Mesenchymal stem cell (in vitro differentiated cells and primary cell): ENCODE results near the gene SULT6B1.
A peak's percentile ranks its signal among the peaks of the same experiment; 100 is the strongest.

Experiments
- DNase-seq: peaks from one replicate; pipeline ENCODE4 v3.0.0-alpha.2; 2013
- H2AFZ ChIP-seq: one replicate; pipeline ENCODE4 v1.6.1; 2013; ENCODE audit warnings: low read depth, mild to moderate bottlenecking, control low read depth, inconsistent platforms, low read length, moderate library complexity
- H2AK5ac ChIP-seq: 2 replicates; pipeline ENCODE4 v1.6.1; 2013; ENCODE audit warnings: low read length, moderate library complexity, mild to moderate bottlenecking, inconsistent platforms; ENCODE audit not compliant: severe bottlenecking
- H2BK120ac ChIP-seq: one replicate; pipeline ENCODE4 v1.6.1; 2013; ENCODE audit warnings: low read depth, mild to moderate bottlenecking, inconsistent platforms, low read length, moderate library complexity
- H2BK12ac ChIP-seq, 2 experiments: one replicate each; pipeline ENCODE4 v1.6.1; 2013; ENCODE audit warnings: inconsistent platforms in 2 of 2, low read length in 2 of 2, mild to moderate bottlenecking in 2 of 2, moderate library complexity in 2 of 2, control low read depth in 1 of 2
- H2BK15ac ChIP-seq: one replicate; pipeline ENCODE4 v1.6.1; 2013; ENCODE audit warnings: mild to moderate bottlenecking, low read depth, inconsistent platforms; ENCODE audit not compliant: poor library complexity, severe bottlenecking
- H2BK5ac ChIP-seq: 2 replicates; pipeline ENCODE4 v1.6.1; 2013; ENCODE audit warnings: low read depth, mild to moderate bottlenecking, low read length, control low read depth, inconsistent platforms; ENCODE audit not compliant: poor library complexity, severe bottlenecking
- H3K14ac ChIP-seq, 2 experiments: one replicate each; pipeline ENCODE4 v1.6.1; 2013; ENCODE audit warnings: inconsistent platforms in 2 of 2, low read length in 2 of 2, control low read depth in 1 of 2, mild to moderate bottlenecking in 1 of 2, moderate library complexity in 1 of 2
- H3K18ac ChIP-seq, 2 experiments: one replicate each; pipeline ENCODE4 v1.6.1; 2013; ENCODE audit warnings: inconsistent platforms in 2 of 2, low read length in 2 of 2, control low read depth in 1 of 2, low read depth in 1 of 2, mild to moderate bottlenecking in 1 of 2
- H3K23ac ChIP-seq, 2 experiments: one replicate each; pipeline ENCODE4 v1.6.1; 2013; ENCODE audit warnings: inconsistent platforms in 2 of 2, low read length in 2 of 2, mild to moderate bottlenecking in 2 of 2, moderate library complexity in 2 of 2, control low read depth in 1 of 2
- H3K27ac ChIP-seq: 2 replicates; pipeline ENCODE4 v1.5.1; 2013; ENCODE audit warnings: mild to moderate bottlenecking, moderate library complexity, low read length, control low read depth, inconsistent platforms; ENCODE audit not compliant: poor library complexity, severe bottlenecking
- H3K27me3 ChIP-seq, 2 experiments: 2 replicates each; pipeline versions ENCODE4 v1.6.1 to v1.7.0; 2013; ENCODE audit warnings: low read length in 2 of 2, mild to moderate bottlenecking in 2 of 2, moderate library complexity in 2 of 2, control low read depth in 1 of 2, inconsistent platforms in 1 of 2; ENCODE audit not compliant: control insufficient read depth in 1 of 2, insufficient read depth in 1 of 2
- H3K36me3 ChIP-seq, 2 experiments: 2 replicates each; pipeline versions ENCODE4 v1.6.1 to v1.7.0; 2013; ENCODE audit warnings: low read length in 2 of 2, control low read depth in 1 of 2, inconsistent platforms in 1 of 2, low read depth in 1 of 2, mild to moderate bottlenecking in 1 of 2; ENCODE audit not compliant: insufficient read depth in 2 of 2, control insufficient read depth in 1 of 2
- H3K4ac ChIP-seq, 2 experiments: one replicate each; pipeline ENCODE4 v1.6.1; 2013; ENCODE audit warnings: inconsistent platforms in 2 of 2, low read length in 2 of 2, mild to moderate bottlenecking in 2 of 2, moderate library complexity in 2 of 2, control low read depth in 1 of 2, low read depth in 1 of 2
- H3K4me1 ChIP-seq: 2 replicates; pipeline ENCODE4 v1.6.1; 2013; ENCODE audit warnings: low read depth, low read length, control low read depth; ENCODE audit not compliant: control insufficient read depth, insufficient read depth
- H3K4me2 ChIP-seq: 2 replicates; pipeline ENCODE4 v1.6.1; 2013; ENCODE audit warnings: low read length, mild to moderate bottlenecking, inconsistent platforms; ENCODE audit not compliant: poor library complexity, severe bottlenecking
- H3K4me3 ChIP-seq, 2 experiments: 2 replicates each; pipeline versions ENCODE4 v1.5.1 to v1.7.0; 2013; ENCODE audit warnings: low read length in 2 of 2, mild to moderate bottlenecking in 2 of 2, control low read depth in 1 of 2, low read depth in 1 of 2; ENCODE audit not compliant: insufficient read depth in 1 of 2
- H3K79me1 ChIP-seq: replicated peaks from 2 replicates; pipeline ENCODE4 v1.6.1; 2013; ENCODE audit warnings: mild to moderate bottlenecking, control low read depth, low read length, inconsistent platforms; ENCODE audit not compliant: poor library complexity, severe bottlenecking
- H3K9ac ChIP-seq: 2 replicates; pipeline ENCODE4 v1.7.0; 2013; ENCODE audit warnings: mild to moderate bottlenecking, low read length, moderate library complexity
- H3K9me3 ChIP-seq: 2 replicates; pipeline ENCODE4 v1.7.0; 2013; ENCODE audit warnings: mild to moderate bottlenecking, low read length; ENCODE audit not compliant: control insufficient read depth
- H4K8ac ChIP-seq: one replicate; pipeline ENCODE4 v1.6.1; 2013; ENCODE audit warnings: inconsistent platforms, mild to moderate bottlenecking, low read length, moderate library complexity
- H4K91ac ChIP-seq: one replicate; pipeline ENCODE4 v1.6.1; 2013; ENCODE audit warnings: mild to moderate bottlenecking, low read length, inconsistent platforms
- WGBS: methylation state at CpG from one replicate; pipeline ENCODE4 v1.1.7; 2013; ENCODE audit warnings: mixed read lengths; 5-methylcytosine and 5-hydroxymethylcytosine counted together

The SULT6B1 gene

GRCh38 chr2:37156857-37157714, 31.4 kb downstream of the SULT6B1 start, which contains the start of gene EIF2AK2:
TSS of gene EIF2AK2 (minus strand) at chr2:37156980. CDS start at chr2:37147806, 9,174 bp downstream.
- Histone ChIP-seq H3K27me3 (no peaks in the 10 kb centered on the region), H4K91ac (peak within 1 kb of the TSS; percentile 73), H3K4me3 (peak within 1 kb of the TSS; percentile 91 to 93), H2AK5ac (no peak within 1 kb of the TSS), H2BK120ac (peak within 1 kb of the TSS; percentile 88), H3K23ac (no peak within 1 kb of the TSS), H3K4me2 (peak within 1 kb of the TSS; percentile 84), H3K4me1 (peaks cover 3% of the 10 kb centered on the region), H3K9ac (peak within 1 kb of the TSS; percentile 94), H3K9me3 (no peaks in the 10 kb centered on the region), H2BK5ac (no peak within 1 kb of the TSS), H3K4ac (peak within 1 kb of the TSS in 1 of 2 experiments; percentile 17), H3K79me1 (peaks cover 6% of the 10 kb centered on the region), H3K27ac (peak within 1 kb of the TSS; percentile 39), H2AFZ (peak within 1 kb of the TSS; percentile 68), H2BK12ac (no peak within 1 kb of the TSS), H3K36me3 (peaks cover 0 to 15% of the 10 kb centered on the region in 2 experiments), H2BK15ac (peak within 1 kb of the TSS; percentile 80), H3K18ac (peak within 1 kb of the TSS; percentile 77 to 91), H4K8ac (peak within 1 kb of the TSS; percentile 97), H3K14ac (peak within 1 kb of the TSS in 1 of 2 experiments; percentile 83)
- peak; percentile 88 for DNase-seq
- 10% methylated on average over 46 of the region's 55 CpGs for WGBS

- WGBS = 3% methylated on average over 26 of the region's 27 CpGs
- Histone ChIP-seq H3K27me3 (no peaks in the 10 kb centered on the region), H4K8ac (peak overlapping the region; percentile 97), H2BK15ac (peak overlapping the region; percentile 80), H4K91ac (peak overlapping the region; percentile 73), H3K9me3 (no peaks in the 10 kb centered on the region), H2BK12ac (no peak overlapping the region), H3K4me1 (peaks cover 3% of the 10 kb centered on the region), H2AK5ac (no peak overlapping the region), H3K23ac (no peak overlapping the region), H3K9ac (peak overlapping the region; percentile 94), H2BK120ac (peak overlapping the region; percentile 88), H2AFZ (peak overlapping the region; percentile 68), H3K18ac (peak overlapping the region; percentile 77 to 91), H3K4me3 (peak overlapping the region; percentile 91 to 93), H3K27ac (peak overlapping the region; percentile 39), H3K4ac (peak overlapping the region in 1 of 2 experiments; percentile 17), H3K79me1 (peaks cover 6% of the 10 kb centered on the region), H3K4me2 (peak overlapping the region; percentile 84), H2BK5ac (no peak overlapping the region), H3K14ac (peak overlapping the region in 1 of 2 experiments; percentile 83), H3K36me3 (peaks cover 3 to 15% of the 10 kb centered on the region in 2 experiments)
- peak; percentile 75 for DNase-seq
Measured at GRCh38 chr2:37156071-37156856, 32.2 kb downstream of the SULT6B1 start.

GRCh38 chr2:37154785-37155184, 33.7 kb downstream of the SULT6B1 start:
- Histone ChIP-seq H2BK120ac (no peak overlapping the region), H3K27ac (no peak overlapping the region), H3K36me3 (peaks cover 3 to 15% of the 10 kb centered on the region in 2 experiments), H3K14ac (no peak overlapping the region), H3K18ac (no peak overlapping the region), H2BK5ac (no peak overlapping the region), H4K8ac (no peak overlapping the region), H3K4me3 (no peak overlapping the region), H3K23ac (no peak overlapping the region), H3K79me1 (peaks cover 6% of the 10 kb centered on the region), H4K91ac (no peak overlapping the region), H2BK15ac (no peak overlapping the region), H2BK12ac (no peak overlapping the region), H3K4me1 (peaks cover 3% of the 10 kb centered on the region), H2AK5ac (no peak overlapping the region), H2AFZ (no peak overlapping the region), H3K4me2 (no peak overlapping the region), H3K9ac (no peak overlapping the region), H3K9me3 (no peaks in the 10 kb centered on the region), H3K27me3 (no peaks in the 10 kb centered on the region), H3K4ac (no peak overlapping the region)
- no peak for DNase-seq
- 97% methylated on average over 4 of the region's 4 CpGs for WGBS

- WGBS = 92% methylated on average over 3 of the region's 5 CpGs
- H3K27me3 ChIP-seq = no peaks in the 10 kb centered on the region
- peaks cover 14% of the 10 kb centered on the region for H3K79me1 ChIP-seq
- no peak overlapping the region for H2BK15ac ChIP-seq
- H3K4me3 ChIP-seq = no peak overlapping the region
- no peak overlapping the region for H3K27ac ChIP-seq
- H2BK120ac ChIP-seq = no peak overlapping the region
- H3K4ac ChIP-seq = no peak overlapping the region
- no peak overlapping the region for H3K4me2 ChIP-seq
- no peak overlapping the region for H2BK5ac ChIP-seq
- no peak overlapping the region for H2AFZ ChIP-seq
- H3K14ac ChIP-seq = no peak overlapping the region
- no peak overlapping the region for H2BK12ac ChIP-seq
- H3K23ac ChIP-seq = no peak overlapping the region
- H3K9ac ChIP-seq = no peak overlapping the region
- peaks cover 3% of the 10 kb centered on the region for H3K4me1 ChIP-seq
- no peak overlapping the region for H4K8ac ChIP-seq
- DNase-seq = no peak
- H3K18ac ChIP-seq = no peak overlapping the region
- H4K91ac ChIP-seq = no peak overlapping the region
- no peaks in the 10 kb centered on the region for H3K9me3 ChIP-seq
- H3K36me3 ChIP-seq = peaks cover 4 to 28% of the 10 kb centered on the region in 2 experiments
- no peak overlapping the region for H2AK5ac ChIP-seq
Measured at GRCh38 chr2:37153224-37153623, 35.2 kb downstream of the SULT6B1 start.
